WI38 (cell line): ENCODE results near the gene NEU1.
"Not testable (repeated sequence)": the region's sequence is repeated elsewhere in the genome, so short reads cannot be mapped to it uniquely, and the experiment has no call there.

Experiments
- H3K4me3 ChIP-seq: 2 replicates; pipeline ENCODE4 v1.5.1; 2011; ENCODE audit warnings: low read depth, mild to moderate bottlenecking, control low read depth, low read length
- TF ChIP-seq, protein P1 (sequence below): IDR thresholded peaks from 2 replicates; pipeline ENCODE4 v1.5.1; 2012; ENCODE audit warnings: low read depth, mild to moderate bottlenecking, control low read depth, low read length

NEU1 gene

GRCh38 chr6:31870385-31870921, 7.8 kb upstream of the NEU1 start:
- H3K4me3 ChIP-seq: no peak overlapping the region
- TF ChIP-seq, protein P1, sequence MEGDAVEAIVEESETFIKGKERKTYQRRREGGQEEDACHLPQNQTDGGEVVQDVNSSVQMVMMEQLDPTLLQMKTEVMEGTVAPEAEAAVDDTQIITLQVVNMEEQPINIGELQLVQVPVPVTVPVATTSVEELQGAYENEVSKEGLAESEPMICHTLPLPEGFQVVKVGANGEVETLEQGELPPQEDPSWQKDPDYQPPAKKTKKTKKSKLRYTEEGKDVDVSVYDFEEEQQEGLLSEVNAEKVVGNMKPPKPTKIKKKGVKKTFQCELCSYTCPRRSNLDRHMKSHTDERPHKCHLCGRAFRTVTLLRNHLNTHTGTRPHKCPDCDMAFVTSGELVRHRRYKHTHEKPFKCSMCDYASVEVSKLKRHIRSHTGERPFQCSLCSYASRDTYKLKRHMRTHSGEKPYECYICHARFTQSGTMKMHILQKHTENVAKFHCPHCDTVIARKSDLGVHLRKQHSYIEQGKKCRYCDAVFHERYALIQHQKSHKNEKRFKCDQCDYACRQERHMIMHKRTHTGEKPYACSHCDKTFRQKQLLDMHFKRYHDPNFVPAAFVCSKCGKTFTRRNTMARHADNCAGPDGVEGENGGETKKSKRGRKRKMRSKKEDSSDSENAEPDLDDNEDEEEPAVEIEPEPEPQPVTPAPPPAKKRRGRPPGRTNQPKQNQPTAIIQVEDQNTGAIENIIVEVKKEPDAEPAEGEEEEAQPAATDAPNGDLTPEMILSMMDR: no peak

DNA sequence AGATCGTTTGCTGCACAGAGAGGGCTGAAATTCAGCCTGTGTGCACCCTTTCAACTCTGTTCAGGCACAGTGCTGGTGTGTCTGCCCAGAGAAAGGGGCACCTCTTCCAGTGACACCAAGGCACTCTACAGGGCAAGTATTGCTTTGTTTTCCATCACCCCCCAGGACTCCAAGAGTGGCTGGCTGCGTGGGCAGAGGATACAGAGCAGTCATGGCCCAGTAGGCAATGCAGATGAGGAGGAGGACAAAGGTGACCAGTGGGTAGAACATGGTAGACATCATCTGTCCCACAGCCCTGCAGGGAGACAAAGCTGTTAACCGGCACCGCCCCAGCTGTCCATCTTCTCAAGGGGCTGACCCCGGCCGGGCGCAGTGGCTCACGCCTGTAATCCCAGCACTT, 6.7 kb upstream of the NEU1 start:
- H3K4me3 ChIP-seq: no peak overlapping the region

GRCh38 chr6:31868658-31868971, 6.0 kb upstream of the NEU1 start:
- H3K4me3 ChIP-seq: not testable (repeated sequence)

More for the DNA sequence above, 6.7 kb upstream of the NEU1 start:
- TF ChIP-seq, protein P1: no peak

DNA sequence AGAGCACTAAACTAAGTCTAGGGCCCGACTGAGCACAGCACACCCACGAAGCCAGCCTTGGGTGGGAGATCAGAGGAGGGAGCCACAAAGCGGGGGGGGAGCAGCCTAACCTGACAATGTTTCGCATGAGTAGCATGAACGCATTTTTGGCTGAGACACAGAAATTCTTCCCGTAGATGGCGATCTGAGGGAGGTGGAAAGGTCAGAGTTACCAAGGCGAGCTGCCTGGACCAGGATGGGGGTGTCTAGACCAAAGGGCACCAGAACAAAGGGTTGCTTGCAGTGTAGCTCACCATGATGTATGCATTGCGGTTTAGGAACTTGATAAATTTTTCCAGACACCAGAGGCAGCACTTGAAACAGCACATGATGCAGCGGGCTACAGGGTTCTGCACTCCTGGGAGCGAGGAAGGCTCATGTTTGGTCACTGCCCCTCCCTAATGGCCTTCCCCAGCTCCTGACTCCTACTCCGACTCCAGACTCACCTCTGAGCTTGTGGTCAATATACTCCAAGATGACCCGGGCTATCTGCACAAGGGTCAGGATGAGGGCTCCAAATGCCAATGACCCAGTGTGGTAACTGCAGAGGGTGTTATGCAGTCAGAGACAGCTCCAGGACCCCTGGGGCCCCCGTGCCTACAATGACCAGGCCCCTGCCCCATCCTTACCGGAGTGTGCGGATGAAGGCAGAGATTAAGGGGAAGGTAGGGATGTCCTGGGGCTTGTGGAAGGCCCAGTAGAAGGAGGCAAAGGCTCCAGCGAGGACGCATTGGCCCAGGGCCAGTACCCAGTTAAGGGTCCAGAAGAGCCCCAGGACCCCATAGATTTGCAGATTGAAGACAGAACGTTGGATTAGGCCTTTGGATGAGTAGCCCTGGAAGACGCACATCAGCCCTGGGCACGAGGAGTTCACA, 2.8 kb upstream of the NEU1 start:
- TF ChIP-seq, protein P1: no peak
- no peak overlapping the region for H3K4me3 ChIP-seq

DNA sequence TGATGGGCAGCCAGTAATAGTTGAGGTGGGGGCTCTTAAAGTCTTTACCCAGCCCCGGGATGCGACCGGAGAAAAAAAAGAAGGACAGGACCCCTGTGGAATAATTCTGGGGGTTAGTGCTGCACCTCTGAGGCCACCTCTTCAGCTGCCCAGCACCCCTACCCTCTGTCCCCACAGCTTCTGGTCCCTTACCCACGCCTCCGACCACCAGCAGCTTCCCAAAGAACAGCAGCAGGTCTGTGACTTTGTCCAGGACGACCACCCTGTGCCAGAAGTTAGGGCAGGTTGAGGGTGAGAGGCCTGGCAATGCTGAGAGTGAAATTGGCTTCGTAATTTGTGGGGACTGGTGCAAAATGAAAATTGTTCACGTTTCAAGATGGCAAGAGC, 2.2 kb upstream of the NEU1 start:
- no peak overlapping the region for H3K4me3 ChIP-seq
- TF ChIP-seq, protein P1: no peak

GRCh38 chr6:31864123-31864562, 1.5 kb upstream of the NEU1 start:
- H3K4me3 ChIP-seq: peak overlapping the region; percentile 63

GRCh38 chr6:31861919-31862343, 690 bp downstream of the NEU1 start:
- TF ChIP-seq, protein P1: no peak

GRCh38 chr6:31861150-31861549, 1.5 kb downstream of the NEU1 start:
- H3K4me3 ChIP-seq: no peak overlapping the region
- TF ChIP-seq, protein P1: no peak

More at GRCh38 chr6:31861919-31862343, 690 bp downstream of the NEU1 start:
- peak overlapping the region; percentile 73 for H3K4me3 ChIP-seq
